Loucy (cell line): Measurements from ENCODE around the gene NRCAM.

Experiments used
- H2AFZ ChIP-seq: fragments of 200-600 bp; sonication (generic); 2 replicates; pipeline ENCODE4 v1.6.0; 2016; ENCODE audit warnings: antibody characterized with exemption, mild to moderate bottlenecking, low read length, moderate library complexity
- H3F3A ChIP-seq: fragments of 200-600 bp; 2 replicates; pipeline ENCODE4 v1.6.0; 2016; ENCODE audit warnings: antibody characterized with exemption, low read depth, mild to moderate bottlenecking
- H3K27me3 ChIP-seq: fragments of 200-600 bp; sonication (generic); 2 replicates; pipeline ENCODE4 v1.6.1; 2014; ENCODE audit warnings: low read length, mild to moderate bottlenecking; ENCODE audit not compliant: insufficient read depth, poor library complexity, severe bottlenecking
- H3K36me3 ChIP-seq: fragments of 200-600 bp; sonication (generic); 2 replicates; pipeline ENCODE4 v1.6.1; 2016; ENCODE audit warnings: low read length; ENCODE audit not compliant: insufficient read depth
- H3K4me1 ChIP-seq: fragments of 200-600 bp; sonication (generic); 2 replicates; pipeline ENCODE4 v1.5.1; 2014; ENCODE audit warnings: low read length, mild to moderate bottlenecking; ENCODE audit not compliant: insufficient read depth, poor library complexity, severe bottlenecking
- H3K4me2 ChIP-seq: fragments of 200-600 bp; sonication (generic); 2 replicates; pipeline ENCODE4 v1.6.0; 2014; ENCODE audit warnings: antibody characterized with exemption, low read length, low read depth, mild to moderate bottlenecking; ENCODE audit not compliant: poor library complexity, severe bottlenecking
- H3K4me3 ChIP-seq: fragments of 200-600 bp; sonication (generic); 2 replicates; pipeline ENCODE4 v1.5.1; 2014; ENCODE audit warnings: low read length, mild to moderate bottlenecking, mixed read lengths; ENCODE audit not compliant: poor library complexity, severe bottlenecking
- H3K79me2 ChIP-seq: fragments of 200-600 bp; sonication (generic); 2 replicates; pipeline ENCODE4 v1.6.1; 2014; ENCODE audit warnings: low read length; ENCODE audit not compliant: insufficient read depth
- H3K9ac ChIP-seq: fragments of 200-600 bp; sonication (generic); 2 replicates; pipeline ENCODE4 v1.6.0; 2014; ENCODE audit warnings: mild to moderate bottlenecking, low read depth, low read length, moderate library complexity; ENCODE audit not compliant: poor library complexity, severe bottlenecking
- H3K9me2 ChIP-seq: fragments of 200-600 bp; sonication (generic); replicated peaks from 2 replicates; pipeline ENCODE4 v1.6.1; 2016; ENCODE audit warnings: low read depth, low read length, mixed read lengths
- H3K9me3 ChIP-seq: fragments of 200-600 bp; sonication (generic); 2 replicates; pipeline ENCODE4 v1.6.1; 2014; ENCODE audit warnings: mild to moderate bottlenecking, antibody characterized with exemption, low read length, low read depth; ENCODE audit not compliant: insufficient read depth
- H4K20me1 ChIP-seq: fragments of 200-600 bp; sonication (generic); 2 replicates; pipeline ENCODE4 v1.6.0; 2014; ENCODE audit warnings: antibody characterized with exemption, low read length, mild to moderate bottlenecking; ENCODE audit not compliant: insufficient read depth, poor library complexity, severe bottlenecking
- EZH2phosphoT487 ChIP-seq: fragments of 200-600 bp; IDR thresholded peaks from 2 replicates; pipeline ENCODE4 v1.6.1; 2018; ENCODE audit warnings: antibody characterized with exemption, mild to moderate bottlenecking, moderate library complexity, borderline replicate concordance
- TF ChIP-seq, protein P1 (sequence below): fragments of 200-600 bp; sonication (generic); conservative IDR thresholded peaks from 2 replicates; pipeline ENCODE4 v1.5.1; 2014; ENCODE audit warnings: mild to moderate bottlenecking, antibody characterized with exemption, low read length

The NRCAM gene

GRCh38 chr7:108441392-108441955 lies 14.8 kb downstream of the NRCAM start:
- Histone ChIP-seq H3K9me3 (no peaks in the 10 kb centered on the region), H3K9ac (no peak overlapping the region), H3K79me2 (no peaks in the 10 kb centered on the region), H3K4me3 (no peak overlapping the region), H3K9me2 (no peaks in the 10 kb centered on the region), H3K36me3 (no peaks in the 10 kb centered on the region), H3K4me1 (no peaks in the 10 kb centered on the region), H3F3A (no peaks in the 10 kb centered on the region), H2AFZ (no peak overlapping the region), H4K20me1 (no peaks in the 10 kb centered on the region), H3K27me3 (no peaks in the 10 kb centered on the region), H3K4me2 (no peak overlapping the region)
- TF ChIP-seq, protein P1, sequence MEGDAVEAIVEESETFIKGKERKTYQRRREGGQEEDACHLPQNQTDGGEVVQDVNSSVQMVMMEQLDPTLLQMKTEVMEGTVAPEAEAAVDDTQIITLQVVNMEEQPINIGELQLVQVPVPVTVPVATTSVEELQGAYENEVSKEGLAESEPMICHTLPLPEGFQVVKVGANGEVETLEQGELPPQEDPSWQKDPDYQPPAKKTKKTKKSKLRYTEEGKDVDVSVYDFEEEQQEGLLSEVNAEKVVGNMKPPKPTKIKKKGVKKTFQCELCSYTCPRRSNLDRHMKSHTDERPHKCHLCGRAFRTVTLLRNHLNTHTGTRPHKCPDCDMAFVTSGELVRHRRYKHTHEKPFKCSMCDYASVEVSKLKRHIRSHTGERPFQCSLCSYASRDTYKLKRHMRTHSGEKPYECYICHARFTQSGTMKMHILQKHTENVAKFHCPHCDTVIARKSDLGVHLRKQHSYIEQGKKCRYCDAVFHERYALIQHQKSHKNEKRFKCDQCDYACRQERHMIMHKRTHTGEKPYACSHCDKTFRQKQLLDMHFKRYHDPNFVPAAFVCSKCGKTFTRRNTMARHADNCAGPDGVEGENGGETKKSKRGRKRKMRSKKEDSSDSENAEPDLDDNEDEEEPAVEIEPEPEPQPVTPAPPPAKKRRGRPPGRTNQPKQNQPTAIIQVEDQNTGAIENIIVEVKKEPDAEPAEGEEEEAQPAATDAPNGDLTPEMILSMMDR, result no peak
- no peak for TF ChIP-seq EZH2phosphoT487

GRCh38 chr7:108440613-108441012 lies 15.6 kb downstream of the NRCAM start:
- Histone ChIP-seq H3K27me3 (no peaks in the 10 kb centered on the region), H3K9ac (no peak overlapping the region), H3K9me2 (no peaks in the 10 kb centered on the region), H3K9me3 (no peaks in the 10 kb centered on the region), H3K36me3 (no peaks in the 10 kb centered on the region), H3K4me3 (no peak overlapping the region), H3K4me1 (no peaks in the 10 kb centered on the region), H3K79me2 (no peaks in the 10 kb centered on the region), H2AFZ (no peak overlapping the region), H3F3A (no peaks in the 10 kb centered on the region), H4K20me1 (no peaks in the 10 kb centered on the region), H3K4me2 (no peak overlapping the region)
- TF ChIP-seq EZH2phosphoT487, result no peak
- TF ChIP-seq, protein P1, result no peak

- Histone ChIP-seq H2AFZ (no peak overlapping the region), H3K4me1 (no peaks in the 10 kb centered on the region), H3K27me3 (no peaks in the 10 kb centered on the region), H3K9ac (no peak overlapping the region), H3K9me3 (no peaks in the 10 kb centered on the region), H4K20me1 (no peaks in the 10 kb centered on the region), H3F3A (no peaks in the 10 kb centered on the region), H3K4me2 (no peak overlapping the region), H3K36me3 (no peaks in the 10 kb centered on the region), H3K9me2 (no peaks in the 10 kb centered on the region), H3K79me2 (no peaks in the 10 kb centered on the region), H3K4me3 (no peak overlapping the region)
- TF ChIP-seq EZH2phosphoT487, result no peak
- TF ChIP-seq, protein P1, result no peak
Observed at GRCh38 chr7:108436906-108437305, 19.3 kb downstream of the NRCAM start.
